Measurements from ENCODE around the gene TRHDE.

Gene TRHDE

DNA sequence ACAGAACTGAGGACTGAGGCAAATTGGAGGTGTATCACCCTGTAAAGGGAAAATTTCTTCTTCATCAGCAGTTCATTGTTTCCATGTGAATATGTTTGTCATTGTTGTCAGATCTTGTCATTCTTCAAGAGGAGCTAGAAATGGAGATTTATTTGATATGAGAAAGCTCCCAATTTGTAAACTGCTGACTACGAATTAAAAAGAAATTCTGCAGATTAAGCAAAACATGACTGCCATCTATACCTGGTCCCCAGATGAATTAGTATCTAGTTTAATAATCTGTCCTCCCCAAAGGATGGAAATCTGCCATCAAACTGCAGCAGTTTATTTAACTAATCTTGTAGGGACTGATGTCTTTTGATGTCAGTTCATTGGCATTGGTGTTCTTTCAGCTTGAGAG, 162.8 kb downstream of the TRHDE start:
- no peak overlapping the region for H3K4me3 ChIP-seq (ENCODE audit: low read depth, low read length)
- no peak for DNase-seq (ENCODE audit: low read depth)
- TF ChIP-seq MYC (IDR thresholded peaks at IDR 0.05; ENCODE audit: low read depth, low read length) (no peak), POLR2A (IDR thresholded peaks at IDR 0.05; ENCODE audit: extremely low read depth, insufficient read length) (no peak)
- TF ChIP-seq, protein P1, sequence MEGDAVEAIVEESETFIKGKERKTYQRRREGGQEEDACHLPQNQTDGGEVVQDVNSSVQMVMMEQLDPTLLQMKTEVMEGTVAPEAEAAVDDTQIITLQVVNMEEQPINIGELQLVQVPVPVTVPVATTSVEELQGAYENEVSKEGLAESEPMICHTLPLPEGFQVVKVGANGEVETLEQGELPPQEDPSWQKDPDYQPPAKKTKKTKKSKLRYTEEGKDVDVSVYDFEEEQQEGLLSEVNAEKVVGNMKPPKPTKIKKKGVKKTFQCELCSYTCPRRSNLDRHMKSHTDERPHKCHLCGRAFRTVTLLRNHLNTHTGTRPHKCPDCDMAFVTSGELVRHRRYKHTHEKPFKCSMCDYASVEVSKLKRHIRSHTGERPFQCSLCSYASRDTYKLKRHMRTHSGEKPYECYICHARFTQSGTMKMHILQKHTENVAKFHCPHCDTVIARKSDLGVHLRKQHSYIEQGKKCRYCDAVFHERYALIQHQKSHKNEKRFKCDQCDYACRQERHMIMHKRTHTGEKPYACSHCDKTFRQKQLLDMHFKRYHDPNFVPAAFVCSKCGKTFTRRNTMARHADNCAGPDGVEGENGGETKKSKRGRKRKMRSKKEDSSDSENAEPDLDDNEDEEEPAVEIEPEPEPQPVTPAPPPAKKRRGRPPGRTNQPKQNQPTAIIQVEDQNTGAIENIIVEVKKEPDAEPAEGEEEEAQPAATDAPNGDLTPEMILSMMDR (IDR thresholded peaks at IDR 0.05; ENCODE audit: low read depth, low read length), result no peak
- TF ChIP-seq, protein P2, sequence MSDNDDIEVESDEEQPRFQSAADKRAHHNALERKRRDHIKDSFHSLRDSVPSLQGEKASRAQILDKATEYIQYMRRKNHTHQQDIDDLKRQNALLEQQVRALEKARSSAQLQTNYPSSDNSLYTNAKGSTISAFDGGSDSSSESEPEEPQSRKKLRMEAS (IDR thresholded peaks at IDR 0.05; ENCODE audit: low read depth, low read length), result no peak

DNA sequence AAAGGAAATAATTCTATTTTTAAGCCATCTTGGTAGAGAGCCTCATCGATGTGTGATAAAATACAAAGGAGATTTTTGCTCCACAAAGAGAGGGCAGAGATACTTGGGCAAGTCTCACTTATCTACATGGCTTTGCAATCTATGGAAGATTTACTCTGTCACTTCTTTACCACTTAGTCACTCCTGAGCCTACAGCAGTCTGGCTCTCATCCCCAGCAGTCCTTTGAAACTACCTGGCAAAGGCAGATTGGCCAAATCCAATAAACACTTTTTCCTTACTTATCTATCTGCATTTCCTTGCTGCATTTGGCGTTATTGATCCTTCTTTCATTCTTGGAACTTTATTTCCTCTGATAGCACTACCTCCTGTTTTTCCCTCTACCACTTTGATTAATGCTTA, 170.0 kb downstream of the TRHDE start:
- no peak overlapping the region for H3K4me3 ChIP-seq (ENCODE audit: low read depth, low read length)
- DNase-seq (ENCODE audit: low read depth), result no peak
- TF ChIP-seq, protein P1 (IDR thresholded peaks at IDR 0.05; ENCODE audit: low read depth, low read length), result no peak

DNA sequence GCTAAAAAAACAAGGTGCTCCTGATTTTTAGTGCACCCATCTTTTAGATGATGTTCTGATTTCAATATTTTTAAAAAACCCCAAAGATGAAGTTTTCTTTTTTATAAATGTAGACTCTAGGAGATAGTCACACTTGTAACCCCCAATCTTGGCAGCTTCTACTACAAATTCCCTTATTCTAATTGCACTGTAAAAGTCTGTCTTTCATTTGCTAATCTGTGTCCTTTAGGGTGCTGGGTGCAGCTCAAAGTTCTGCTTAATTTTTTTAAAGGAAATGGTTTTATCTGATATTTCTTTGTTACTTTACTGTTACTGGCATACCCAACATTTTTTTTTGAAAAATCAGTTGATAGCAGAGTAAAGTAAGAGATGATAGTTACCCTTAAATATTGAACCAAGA, 172.0 kb downstream of the TRHDE start:
- TF ChIP-seq POLR2A (IDR thresholded peaks at IDR 0.05; ENCODE audit: extremely low read depth, insufficient read length) (no peak), MYC (IDR thresholded peaks at IDR 0.05; ENCODE audit: low read depth, low read length) (no peak)
- TF ChIP-seq, protein P2 (IDR thresholded peaks at IDR 0.05; ENCODE audit: low read depth, low read length), result no peak
- TF ChIP-seq, protein P1 (IDR thresholded peaks at IDR 0.05; ENCODE audit: low read depth, low read length), result no peak
- no peak for DNase-seq (ENCODE audit: low read depth)
- H3K4me3 ChIP-seq (ENCODE audit: low read depth, low read length), result no peak overlapping the region

DNA sequence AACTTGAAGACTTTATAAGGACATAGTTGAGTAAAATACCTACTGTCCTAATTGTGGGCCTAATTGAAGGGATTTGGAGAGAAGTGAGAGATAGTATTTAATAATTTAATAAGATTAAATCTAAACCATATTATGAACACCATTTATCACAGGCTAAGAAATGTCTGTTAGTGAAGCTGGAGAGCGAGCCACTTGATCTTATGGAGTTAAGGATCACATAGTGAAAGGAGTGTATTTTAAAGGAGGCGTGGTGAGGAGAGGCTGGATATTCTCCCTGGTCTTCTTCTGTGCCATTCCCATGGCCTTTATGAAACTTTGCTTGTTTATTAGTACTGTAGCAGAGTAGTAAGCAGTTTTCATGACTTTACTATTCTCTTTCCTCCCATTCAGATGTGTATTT, 172.4 kb downstream of the TRHDE start:
- no peak for DNase-seq (ENCODE audit: low read depth)
- TF ChIP-seq, protein P1 (IDR thresholded peaks at IDR 0.05; ENCODE audit: low read depth, low read length), result no peak
- TF ChIP-seq POLR2A (IDR thresholded peaks at IDR 0.05; ENCODE audit: extremely low read depth, insufficient read length), result no peak
- TF ChIP-seq MYC (IDR thresholded peaks at IDR 0.05; ENCODE audit: low read depth, low read length), result no peak
- TF ChIP-seq, protein P2 (IDR thresholded peaks at IDR 0.05; ENCODE audit: low read depth, low read length), result no peak
- H3K4me3 ChIP-seq (ENCODE audit: low read depth, low read length), result no peak overlapping the region

DNA sequence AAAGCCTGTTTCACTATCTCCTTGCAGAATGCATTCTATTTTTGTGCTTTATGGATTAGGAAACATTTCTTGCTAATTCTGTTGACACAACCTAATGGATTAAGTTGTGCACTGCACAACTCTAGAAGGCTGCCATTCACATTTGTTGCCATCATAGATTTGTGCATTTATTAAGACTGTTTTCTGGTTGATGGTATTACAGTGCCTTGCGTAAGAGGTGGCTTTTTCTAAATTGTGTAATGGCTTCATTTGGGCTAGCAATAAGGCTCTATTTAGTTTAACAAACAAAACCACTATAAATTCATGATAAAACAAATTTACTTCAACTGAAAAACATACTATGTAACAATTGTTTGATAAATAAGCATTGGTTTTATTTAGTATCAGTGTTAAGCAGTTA, 175.9 kb downstream of the TRHDE start:
- peak; percentile 7 for DNase-seq (ENCODE audit: low read depth)
- no peak overlapping the region for H3K4me3 ChIP-seq (ENCODE audit: low read depth, low read length)
- TF ChIP-seq, protein P1 (IDR thresholded peaks at IDR 0.05; ENCODE audit: low read depth, low read length), result no peak
- TF ChIP-seq, protein P2 (IDR thresholded peaks at IDR 0.05; ENCODE audit: low read depth, low read length), result no peak
- TF ChIP-seq POLR2A (IDR thresholded peaks at IDR 0.05; ENCODE audit: extremely low read depth, insufficient read length), result no peak
- no peak for TF ChIP-seq MYC (IDR thresholded peaks at IDR 0.05; ENCODE audit: low read depth, low read length)

DNA sequence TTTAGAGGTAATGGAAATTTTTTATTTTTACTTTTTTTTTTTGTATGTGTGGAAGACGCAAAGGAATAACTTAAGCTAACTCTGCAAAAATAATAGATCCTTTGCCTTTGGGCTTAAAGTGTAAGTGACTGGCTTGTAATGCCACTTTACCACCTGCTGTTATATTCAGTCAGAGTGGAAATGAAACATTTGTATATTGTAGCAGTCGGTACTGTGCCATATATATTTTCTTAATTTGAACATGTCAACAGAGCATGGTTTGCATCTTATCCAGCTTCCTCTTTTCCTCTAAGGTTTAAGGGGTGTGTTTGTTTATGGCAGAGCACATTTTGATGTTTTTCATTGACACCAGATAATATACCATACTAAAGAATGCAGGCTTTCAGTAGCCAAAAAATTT, 176.6 kb downstream of the TRHDE start:
- no peak for TF ChIP-seq MYC (IDR thresholded peaks at IDR 0.05; ENCODE audit: low read depth, low read length)
- TF ChIP-seq, protein P2 (IDR thresholded peaks at IDR 0.05; ENCODE audit: low read depth, low read length), result no peak
- no peak for TF ChIP-seq POLR2A (IDR thresholded peaks at IDR 0.05; ENCODE audit: extremely low read depth, insufficient read length)
- TF ChIP-seq, protein P1 (IDR thresholded peaks at IDR 0.05; ENCODE audit: low read depth, low read length), result no peak
- H3K4me3 ChIP-seq (ENCODE audit: low read depth, low read length), result no peak overlapping the region
- DNase-seq (ENCODE audit: low read depth), result no peak

Measured in NB4 (cell line).